Kidney capillary endothelial cell (primary cell): ENCODE measurements around the gene PTAFR.

Experiments
- DNase-seq: peaks from one replicate; pipeline ENCODE4 v3.0.0-alpha.2; 2018; ENCODE audit warnings: low spot score

The PTAFR gene, protein sequence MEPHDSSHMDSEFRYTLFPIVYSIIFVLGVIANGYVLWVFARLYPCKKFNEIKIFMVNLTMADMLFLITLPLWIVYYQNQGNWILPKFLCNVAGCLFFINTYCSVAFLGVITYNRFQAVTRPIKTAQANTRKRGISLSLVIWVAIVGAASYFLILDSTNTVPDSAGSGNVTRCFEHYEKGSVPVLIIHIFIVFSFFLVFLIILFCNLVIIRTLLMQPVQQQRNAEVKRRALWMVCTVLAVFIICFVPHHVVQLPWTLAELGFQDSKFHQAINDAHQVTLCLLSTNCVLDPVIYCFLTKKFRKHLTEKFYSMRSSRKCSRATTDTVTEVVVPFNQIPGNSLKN

DNA sequence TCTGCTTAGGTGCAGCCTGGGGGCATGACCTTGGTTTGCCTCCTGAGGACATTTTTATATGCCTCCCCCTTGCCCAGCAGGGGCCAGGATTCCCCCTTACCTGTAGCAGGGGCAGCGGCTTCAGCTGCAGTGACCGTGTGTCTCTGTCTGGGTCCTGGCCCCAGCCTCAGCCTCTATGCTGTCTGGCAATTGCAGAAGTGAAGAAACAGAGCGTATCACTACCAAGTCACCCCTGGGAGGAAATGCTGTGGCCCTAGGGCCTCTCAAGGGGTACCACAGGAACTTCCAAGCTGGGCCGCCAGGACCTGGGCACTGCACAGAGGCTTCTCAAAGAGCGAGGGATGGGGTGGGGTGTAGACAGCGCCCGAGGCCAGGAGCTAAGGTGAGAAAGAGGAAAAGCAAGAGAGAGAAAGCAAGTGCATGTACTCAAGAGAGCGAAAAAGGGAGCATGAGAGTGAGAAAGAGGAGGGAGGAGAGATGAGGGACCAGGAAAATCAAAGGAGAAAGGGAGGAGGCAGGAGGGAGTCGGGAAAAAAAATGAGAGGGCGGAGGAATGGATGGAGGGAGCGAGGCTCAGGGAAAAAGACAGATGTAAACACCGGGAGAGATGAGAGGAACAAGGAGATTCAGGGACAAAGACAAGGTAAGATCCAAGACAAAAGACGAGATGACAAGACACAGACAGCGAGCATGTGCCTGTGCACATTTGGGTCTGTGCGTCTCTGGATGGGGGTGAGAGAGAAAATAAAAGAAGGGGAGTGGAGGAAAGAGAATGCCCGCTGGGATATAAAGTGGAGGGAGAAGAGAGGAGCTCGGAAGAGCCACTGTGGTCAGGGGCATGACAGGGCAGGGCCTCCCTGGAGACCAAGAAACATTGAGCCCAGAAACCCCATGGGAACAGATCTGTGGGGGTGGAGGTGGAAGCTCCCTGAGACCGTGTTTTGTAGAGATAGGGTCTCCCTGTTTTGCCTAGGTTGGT, at the start of gene PTAFR:
PTAFR (minus strand) TSS at position 199 of the 979 bp plus-strand sequence. CDS start 25,669 bp downstream, outside the sequence.
- no peak for DNase-seq

DNA sequence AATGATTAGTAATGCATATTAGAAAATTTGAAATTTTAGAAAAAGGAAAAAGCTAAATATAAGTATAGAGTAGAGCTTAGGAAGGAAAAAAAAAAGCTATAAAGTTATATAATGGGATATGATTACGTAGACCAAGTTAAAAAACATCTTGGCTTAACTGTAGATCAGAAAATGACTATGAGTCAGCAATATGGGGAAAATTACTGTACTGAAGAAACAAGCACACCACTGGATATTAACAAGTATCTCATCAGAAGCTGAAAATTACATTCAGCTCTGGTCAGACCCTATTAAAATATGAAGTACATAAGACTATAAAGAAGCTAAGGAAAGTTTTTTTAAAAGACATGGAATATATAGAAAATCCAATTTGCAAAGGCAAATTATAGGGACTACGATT, 36.8 kb upstream of the PTAFR start:
- DNase-seq: no peak

DNA sequence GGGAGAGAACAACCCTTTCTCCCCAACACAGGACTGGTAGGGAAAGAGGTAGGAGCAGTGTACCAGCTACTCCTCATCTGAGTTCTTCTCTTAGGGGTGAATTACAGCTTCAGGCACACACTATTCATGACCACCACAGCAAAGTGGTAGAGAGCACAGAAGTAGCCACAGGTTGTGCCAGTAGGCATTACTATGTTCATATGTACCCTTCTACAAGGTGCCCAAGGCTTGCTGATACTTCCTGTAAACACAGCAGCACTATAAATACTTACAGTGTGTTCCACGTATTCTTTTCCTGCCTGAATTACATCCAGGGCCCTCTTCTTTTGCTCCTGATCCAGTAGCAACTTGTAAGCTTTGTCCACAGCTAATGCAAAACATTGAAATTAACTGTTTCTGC, 33.2 kb upstream of the PTAFR start:
- no peak for DNase-seq

DNA sequence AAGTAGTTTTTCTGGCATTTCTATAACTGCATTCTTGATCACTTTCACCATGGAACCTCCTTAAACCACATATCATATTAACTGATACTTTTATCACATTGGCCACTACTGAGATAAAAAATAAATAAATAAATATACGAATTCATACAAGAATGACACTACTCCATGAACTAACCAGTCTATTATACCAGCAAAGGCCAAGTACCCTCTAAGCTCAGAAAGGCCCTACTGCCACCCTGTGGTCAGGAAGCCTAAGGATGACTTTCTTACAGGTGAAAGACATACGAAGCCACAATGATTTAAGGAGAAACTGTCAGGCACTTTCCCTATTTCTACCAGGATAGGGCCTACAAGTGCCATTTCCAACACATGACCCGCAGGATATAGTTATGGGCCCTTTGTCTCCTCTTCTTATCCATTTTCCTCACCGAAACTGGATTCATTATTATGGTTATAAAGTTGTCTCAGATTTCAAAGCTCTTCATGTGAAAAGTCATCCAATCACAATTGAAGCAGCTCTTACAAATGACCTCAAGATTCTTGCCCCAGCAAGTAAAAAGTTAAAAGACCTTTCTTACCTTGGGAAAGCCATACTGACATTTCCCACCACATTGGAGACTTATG, 32.4 kb upstream of the PTAFR start:
- DNase-seq: peak; percentile 63

DNA sequence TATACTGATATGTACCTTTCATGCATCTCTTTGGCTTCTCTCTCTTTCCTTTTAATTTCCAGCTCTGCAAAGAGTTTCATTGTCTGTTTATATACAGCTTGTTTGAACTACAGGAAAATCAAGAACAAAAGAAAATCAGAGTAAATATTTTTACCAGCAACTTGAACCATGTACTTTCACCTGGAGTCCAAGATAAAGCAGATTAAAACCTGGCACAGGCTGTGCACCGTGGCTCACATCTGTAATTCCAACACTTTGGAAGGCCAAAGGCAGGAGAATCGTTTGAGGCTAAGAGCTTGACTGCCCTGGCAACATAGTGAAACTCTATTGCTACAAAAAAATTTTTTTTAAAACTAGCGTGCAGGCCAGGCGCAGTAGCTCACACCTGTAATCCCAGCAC, 28.8 kb upstream of the PTAFR start:
- DNase-seq: no peak

DNA sequence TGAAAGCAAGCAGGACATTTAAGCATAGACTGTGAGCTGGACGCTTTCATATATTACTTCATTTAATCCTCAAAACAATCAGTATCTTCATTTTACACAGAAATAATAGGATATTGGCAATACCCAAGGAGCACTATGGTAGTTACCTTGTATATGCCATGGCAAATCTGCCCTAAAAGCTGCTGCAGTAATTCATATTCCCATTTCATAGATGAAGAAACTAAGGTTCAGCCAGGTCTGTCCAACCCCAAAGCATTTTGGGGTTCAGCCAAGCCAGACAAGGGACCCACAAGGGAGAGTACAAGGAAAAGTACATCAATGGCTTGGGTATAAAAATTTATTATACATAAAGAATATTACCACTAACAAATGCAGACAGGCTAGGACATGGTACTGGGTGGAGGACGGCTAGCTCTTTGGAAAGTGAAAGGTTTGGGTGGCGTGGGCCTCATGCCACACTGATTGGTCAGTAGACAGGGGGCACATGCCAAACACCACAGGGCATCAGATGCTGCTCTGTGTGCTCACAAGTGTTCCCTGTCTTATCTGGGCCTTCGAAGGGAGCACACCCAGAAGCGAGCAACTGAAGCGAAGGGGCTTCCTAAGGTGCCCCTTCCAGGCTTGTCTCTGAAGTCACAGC, 23.9 kb upstream of the PTAFR start:
- no peak for DNase-seq

DNA sequence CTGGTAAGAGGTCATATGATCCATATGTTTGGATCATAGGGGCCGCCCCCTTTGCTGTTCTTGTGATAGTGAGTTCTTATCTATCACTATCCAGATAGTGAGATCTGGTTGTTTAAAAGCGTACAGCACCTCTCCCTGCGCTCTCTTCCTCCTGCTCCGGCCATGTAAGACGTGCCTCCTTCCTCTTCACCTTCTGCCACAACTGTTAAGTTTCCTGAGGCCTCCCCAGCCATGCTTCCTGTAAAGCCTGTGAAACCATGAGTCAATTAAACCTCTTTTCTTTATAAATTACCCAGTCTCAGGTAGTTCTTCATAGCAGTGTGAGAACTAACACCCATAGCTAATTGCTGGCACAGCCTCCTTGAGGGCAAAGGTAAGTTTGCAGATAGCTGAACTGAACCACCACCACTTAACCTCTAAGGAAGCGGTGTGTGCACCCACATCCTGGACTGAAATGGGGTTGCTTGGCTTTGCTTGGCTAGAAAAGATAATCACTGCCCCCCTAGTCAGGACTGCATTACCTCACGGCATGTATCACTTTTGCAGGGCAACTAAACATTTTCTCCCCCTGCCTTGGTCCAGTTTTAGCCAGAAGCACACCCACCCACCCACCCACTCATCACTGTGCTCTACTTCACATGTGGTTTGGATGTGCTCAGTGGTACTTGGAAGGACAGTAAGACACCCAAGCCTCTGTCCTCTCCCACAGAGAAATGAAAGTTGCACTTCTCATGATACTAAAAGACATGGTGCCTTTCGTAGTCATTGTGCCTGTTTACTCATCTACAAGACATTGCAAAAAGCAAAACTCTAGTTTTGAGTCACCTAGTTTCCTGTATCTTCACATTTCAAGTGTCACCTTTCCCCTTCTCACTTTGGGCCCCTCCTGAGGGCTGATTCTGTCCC, 23.1 kb upstream of the PTAFR start:
- DNase-seq: no peak

DNA sequence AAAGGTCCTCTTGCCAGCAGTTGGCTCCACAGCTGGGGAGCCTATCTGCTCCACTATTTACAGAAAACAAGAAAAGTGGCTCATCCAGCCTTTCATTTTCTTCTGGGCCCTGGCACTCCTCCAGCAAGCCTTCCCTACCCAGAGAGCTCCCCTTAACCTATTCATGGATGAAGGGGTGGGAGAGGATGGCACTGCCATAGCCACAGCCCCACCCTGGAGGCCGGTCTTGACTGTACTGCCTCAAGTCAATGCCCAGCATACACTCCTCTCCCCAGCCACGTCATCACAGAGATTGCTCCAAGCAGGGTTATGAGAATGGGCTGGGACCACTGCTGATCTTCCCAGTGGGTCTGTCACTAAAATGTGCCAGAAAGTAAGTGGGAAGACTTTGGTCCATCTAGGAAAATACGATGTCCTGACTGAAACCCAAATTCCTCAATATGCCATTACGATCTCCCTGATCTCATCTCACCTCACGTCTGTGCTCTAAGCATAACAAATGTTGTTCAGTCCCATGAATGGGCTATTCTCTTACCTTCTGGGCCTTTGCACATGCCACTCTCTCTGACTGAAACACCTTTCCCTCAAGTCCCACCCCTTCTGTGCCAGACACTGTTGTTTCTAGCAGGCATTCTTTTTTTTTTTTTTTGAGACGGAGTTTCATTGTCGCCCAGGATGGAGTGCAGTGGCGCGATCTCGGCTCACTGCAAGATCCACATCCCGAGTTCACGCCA, 21.4 kb upstream of the PTAFR start:
- DNase-seq: no peak

DNA sequence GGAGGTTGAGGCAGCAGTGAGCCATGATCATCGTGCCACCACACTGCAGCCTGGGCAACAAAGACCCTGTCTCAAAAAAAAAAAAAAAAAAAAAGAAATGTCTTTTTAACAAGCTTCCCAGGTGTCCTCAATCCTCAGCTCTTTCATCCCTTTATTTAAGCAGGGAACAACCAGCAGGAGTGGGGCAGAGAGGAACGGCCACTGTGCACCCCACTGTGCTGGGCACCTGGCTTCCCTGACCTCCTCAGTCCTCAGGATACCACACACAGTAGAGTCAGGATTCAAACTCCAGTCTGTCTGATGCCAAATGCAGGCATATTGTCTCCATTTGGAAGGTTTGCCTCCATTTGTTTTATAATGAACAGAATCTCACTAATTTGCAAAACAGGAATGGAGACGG, 19.8 kb upstream of the PTAFR start:
- no peak for DNase-seq

DNA sequence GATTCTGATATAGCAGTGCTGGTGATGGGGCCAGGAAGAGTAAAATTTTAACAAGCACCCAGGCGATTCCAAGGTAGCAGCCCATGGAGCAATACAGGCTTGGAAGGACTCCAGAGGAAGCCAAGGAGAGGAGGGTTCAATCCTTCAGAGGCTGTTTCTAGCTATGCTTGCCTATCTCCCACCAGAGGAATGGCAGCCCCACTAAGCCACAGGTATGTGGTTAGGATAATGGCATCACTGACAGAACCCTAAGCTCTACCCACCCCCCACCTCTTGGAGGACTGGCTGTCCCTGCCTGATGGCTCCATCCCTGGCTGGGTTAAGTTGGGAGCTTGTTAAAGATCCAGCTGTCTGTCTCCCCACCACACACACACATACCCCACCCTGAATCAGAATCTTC, 19.3 kb upstream of the PTAFR start:
- DNase-seq: no peak

DNA sequence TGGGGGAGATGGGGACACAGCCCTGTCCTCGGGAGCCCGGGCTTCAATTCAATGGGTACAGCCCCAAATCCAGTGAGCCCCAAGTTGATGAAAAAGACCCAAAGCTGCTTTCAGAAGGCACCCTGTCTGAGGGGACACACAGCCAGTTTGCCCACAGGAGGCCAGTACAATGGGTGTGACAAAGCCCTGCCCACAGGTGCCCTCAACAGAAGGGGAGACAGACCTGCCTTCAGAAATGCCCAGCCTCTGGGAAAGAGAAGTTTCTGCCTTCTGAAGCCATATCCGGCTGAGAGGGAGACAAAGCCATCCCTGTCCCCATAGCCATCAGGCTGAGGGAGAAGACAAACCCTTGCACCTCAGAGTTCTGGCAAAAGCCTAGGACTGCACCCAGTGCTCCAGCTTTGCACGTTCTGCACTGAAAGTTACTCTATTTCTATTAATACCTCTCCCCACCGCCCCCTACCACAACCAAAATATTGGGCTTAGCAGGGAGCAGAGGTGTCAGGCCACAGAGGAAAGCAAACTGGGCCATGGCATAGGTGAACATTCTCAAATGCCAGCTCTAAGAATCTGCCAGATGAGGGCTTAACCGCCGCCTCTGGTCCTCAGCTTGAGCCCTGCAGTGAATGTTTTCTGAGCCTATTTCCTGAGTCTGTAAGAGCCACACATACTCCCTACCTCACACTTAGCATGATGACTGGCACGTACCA, 18.0 kb upstream of the PTAFR start:
- DNase-seq: no peak

DNA sequence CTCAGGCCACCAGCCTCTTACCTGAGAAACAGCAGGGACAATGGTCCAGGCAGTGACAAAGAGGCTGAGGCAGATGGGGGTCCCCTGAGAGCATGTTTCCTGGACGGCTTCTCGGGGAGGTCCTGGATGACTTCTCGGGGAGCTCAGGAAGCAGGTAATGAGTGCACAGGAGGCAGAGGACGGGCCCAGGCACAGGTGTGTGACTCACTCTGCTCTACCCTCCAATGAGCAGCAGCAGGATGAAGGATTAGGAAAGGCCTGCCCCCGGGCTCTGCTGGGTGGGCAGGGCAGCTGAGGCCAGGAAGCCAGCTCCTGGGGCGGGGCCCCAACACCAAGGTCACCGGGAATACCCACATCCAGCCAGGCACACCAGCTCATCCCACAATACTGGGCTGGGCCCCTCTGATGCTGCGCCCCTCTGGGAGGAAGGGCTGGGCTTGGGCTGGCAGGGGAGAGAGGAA, 17.2 kb upstream of the PTAFR start:
- no peak for DNase-seq

DNA sequence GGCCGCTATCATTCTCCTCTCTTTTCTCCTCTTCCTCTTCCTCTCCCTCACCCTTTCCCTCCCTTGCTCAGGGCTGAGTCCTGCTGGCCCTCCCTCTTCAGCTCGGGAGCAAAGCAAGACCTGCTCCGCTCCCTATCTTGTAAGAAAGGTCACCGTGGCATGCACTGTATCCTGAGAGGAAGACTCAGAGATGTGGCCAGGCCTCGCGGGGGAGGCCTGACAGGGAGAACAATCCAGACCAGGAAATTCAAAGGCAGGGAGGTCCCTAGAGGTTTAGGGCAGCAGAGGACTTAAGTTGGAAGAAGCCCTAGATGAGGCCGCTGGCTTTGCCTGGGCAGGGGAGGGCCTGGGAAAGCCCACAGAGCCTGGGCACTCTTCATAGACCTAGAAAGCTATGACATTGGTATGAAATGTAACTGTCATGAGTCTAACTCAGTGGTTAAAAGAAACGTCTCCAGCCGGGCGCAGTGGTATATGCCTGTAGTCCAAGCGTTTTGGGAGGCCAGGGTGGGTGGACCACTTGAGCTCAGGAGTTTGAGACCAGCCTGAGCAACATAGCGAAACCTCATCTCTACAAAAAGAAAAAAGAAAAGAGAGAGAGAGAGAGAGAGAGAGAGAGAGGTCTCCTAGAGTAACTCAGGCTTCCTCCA, 14.6 kb upstream of the PTAFR start:
- no peak for DNase-seq

DNA sequence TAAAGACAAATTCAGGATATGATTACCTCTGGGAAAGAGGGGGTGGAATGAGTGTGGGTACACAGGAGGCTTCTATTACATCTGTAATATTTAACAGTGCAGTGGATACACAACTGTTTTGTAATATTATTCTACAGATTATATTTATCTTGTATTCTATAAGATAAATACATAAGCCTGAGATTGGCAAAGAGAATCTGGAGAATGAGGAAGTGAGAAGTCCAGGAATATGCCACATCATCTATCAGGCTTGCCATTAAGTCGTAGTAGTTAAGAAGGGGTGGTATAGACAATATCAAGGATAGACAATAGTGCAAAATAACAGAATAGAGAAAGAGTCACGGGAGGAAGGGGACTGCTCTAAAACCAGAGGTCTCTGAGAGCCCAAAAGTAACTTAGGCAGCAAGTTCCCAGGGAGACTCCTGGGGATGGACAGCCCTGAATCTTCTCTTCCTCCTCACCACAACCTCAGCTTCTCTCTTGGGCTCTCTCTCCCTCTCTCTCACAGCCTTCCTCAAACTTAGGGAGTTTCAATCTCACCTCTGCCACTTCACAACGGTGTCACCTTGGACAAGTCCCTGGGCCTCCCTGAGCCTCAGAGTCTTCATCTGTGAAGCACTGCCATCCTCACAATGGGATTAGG, 14.0 kb upstream of the PTAFR start:
- no peak for DNase-seq

DNA sequence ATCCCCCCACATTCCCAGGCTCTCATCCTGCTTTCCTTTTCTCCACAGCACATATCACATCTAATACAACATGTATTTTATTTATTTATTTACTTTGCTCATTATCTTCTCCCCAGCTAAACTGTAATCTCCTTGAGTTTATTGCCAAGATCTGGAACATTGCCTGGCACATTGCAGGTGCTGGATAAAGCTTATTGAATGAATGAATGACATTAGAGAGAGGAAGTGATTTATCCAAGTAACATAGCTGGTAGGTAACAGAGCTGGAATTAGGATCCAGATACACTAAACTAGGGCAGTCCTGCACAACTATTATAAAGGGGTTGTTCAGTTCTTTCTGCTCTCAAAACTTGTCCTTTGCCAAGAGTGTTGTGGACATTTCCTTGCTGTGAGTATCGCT, 8.6 kb upstream of the PTAFR start:
- DNase-seq: no peak

DNA sequence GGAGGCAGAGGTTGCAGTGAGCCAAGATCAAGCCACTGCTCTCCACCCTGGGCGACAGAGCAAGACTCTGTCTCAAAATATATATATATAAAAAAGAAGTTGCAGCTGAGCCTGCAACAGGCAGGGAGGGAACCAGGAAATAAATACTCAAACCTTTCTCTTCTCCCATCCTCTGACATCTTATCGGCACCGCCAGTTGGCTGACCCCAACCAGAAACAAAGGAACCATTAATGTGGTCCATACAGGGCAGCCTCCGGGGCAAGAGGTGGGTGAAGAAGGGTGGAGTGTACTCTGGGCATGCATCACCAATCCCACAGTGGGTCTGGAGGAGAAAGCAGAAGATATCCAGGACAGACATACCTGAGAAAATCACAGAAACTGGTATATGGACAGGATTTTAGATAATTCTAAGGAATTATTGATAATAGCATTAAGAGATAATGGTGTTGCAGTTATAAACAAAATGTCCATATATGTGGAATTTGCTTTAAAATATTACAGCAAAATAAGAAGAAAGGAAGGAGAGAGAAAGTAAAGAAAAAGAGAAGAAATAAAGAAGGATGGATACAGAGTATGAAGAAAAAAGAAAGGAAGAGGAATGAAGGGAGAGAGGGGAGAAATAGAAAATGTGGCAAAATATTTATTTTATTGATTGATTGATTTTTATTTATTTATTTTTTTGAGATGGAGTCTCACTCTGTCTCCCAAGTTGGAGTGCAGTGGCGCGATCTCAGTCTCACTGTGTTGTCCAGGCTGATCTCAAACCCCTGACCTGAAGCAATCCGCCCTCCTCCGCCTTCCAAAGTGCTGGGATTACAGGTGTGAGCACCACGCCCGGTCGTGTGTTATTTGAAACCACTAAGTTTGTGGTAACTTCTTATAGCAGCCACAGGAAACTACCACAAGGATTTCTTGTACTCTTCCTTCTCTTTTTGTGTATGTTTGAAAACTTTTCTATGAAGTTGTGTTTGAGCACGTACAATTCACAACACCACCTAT, 4.1 kb upstream of the PTAFR start:
- no peak for DNase-seq
